K562 (cell line): ENCODE data around the gene SLC4A2. TPM values are rescaled to one million over a fixed set of nuclear protein-coding genes. Genes with fewer than 3 reads are reported as not detected.

Experiments used
- EHMT2 ChIP-seq: fragments of 450-650 bp; IDR thresholded peaks from 2 replicates; pipeline ENCODE4 v1.6.1; 2018; ENCODE audit warnings: antibody characterized with exemption
- ETS2 ChIP-seq: IDR thresholded peaks from 2 replicates; pipeline ENCODE4 v1.6.1; 2016; ENCODE audit warnings: borderline replicate concordance, missing genetic modification characterization, mild to moderate bottlenecking, moderate library complexity, missing compliant biosample characterization; ENCODE audit not compliant: poor library complexity, severe bottlenecking
- FOS ChIP-seq: IDR thresholded peaks from 3 replicates; pipeline ENCODE4 v1.6.1; 2011; ENCODE audit not compliant: insufficient read length; ENCODE audit errors: extremely low read depth
- NEUROD1 ChIP-seq: fragments of 150-350 bp; IDR thresholded peaks from 2 replicates; pipeline ENCODE4 v1.6.1; 2014; ENCODE audit warnings: borderline replicate concordance, low read length, low read depth; ENCODE audit not compliant: partially characterized antibody
- POLR2A ChIP-seq: fragments of 450-650 bp; conservative IDR thresholded peaks from 2 replicates; pipeline ENCODE4 v1.6.1; 2016
- SMARCB1 ChIP-seq: IDR thresholded peaks from 2 replicates; pipeline ENCODE4 v1.6.1; 2011; ENCODE audit warnings: improper control_type of control experiment, low read depth; ENCODE audit not compliant: insufficient read length
- TCF7 ChIP-seq: sonication (generic); IDR thresholded peaks from 2 replicates; pipeline ENCODE4 v1.6.1; 2016; ENCODE audit warnings: antibody characterized with exemption, borderline replicate concordance
- TOE1 ChIP-seq, 2 experiments: fragments of 450-650 bp in 1 of 2; sonication (generic) in 1 of 2; formaldehyde crosslinking in 1 of 2; IDR thresholded peaks; 2 replicates each; pipeline versions ENCODE4 v1.7.1 to v1.8.0; 2016 to 2022; ENCODE audit warnings: borderline replicate concordance in 2 of 2, mild to moderate bottlenecking in 2 of 2, antibody characterized with exemption in 1 of 2, inconsistent platforms in 1 of 2, low read depth in 1 of 2, missing genetic modification reagents in 1 of 2, moderate library complexity in 1 of 2
- ZNF134 ChIP-seq: fragments of 250-450 bp; sonication (Bioruptor Pico); conservative IDR thresholded peaks from 2 replicates; pipeline ENCODE4 v1.4.0; 2020
- polyA plus RNA-seq, 8 experiments: library from polyadenylated mRNA; depleted of rRNA in 4 of 8; stranded (reverse) in 5 of 8; unstranded in 3 of 8; fragments of >200 nt; fragmentation: Nextera tagmentation in 2 of 8; fragmentation: Illumina TruSeq in 1 of 8; extraction: Ambion mirVana in 2 of 8; extraction: Trizol in 1 of 8; gene quantifications; 2 replicates each; pipeline versions ENCODE4 v1.2.1 to v1.2.3, GENCODE V29; 2011 to 2014; ENCODE audit warnings: inconsistent platforms in 1 of 8, missing spikeins in 1 of 8
- total RNA-seq, 7 experiments: library from RNA; depleted of rRNA in 6 of 7; stranded (reverse); fragments of >200 nt in 6 of 7; fragmentation: Illumina TruSeq in 2 of 7; extraction: Trizol in 2 of 7; gene quantifications; 2 replicates each; pipeline versions ENCODE4 v1.2.1 to v1.2.3, GENCODE V29; 2011 to 2021; ENCODE audit warnings: low replicate concordance in 1 of 7
- TF ChIP-seq, protein P1 (sequence below), 2 experiments: fragments of 450-650 bp; IDR thresholded peaks; 2 replicates each; pipeline ENCODE4 v1.6.1; 2016
- TF ChIP-seq, protein P2 (sequence below): fragments of 250-450 bp; sonication (Bioruptor Pico); IDR thresholded peaks from 2 replicates; pipeline ENCODE4 v1.8.0; 2022; ENCODE audit warnings: moderate library complexity, mild to moderate bottlenecking, inconsistent platforms
- TF ChIP-seq, protein P3 (sequence below), 3 experiments: IDR thresholded peaks in 2 of 3; conservative IDR thresholded peaks in 1 of 3; 2 replicates each; pipeline ENCODE4 v1.5.1; 2011 to 2012; ENCODE audit warnings: low read length in 3 of 3, mild to moderate bottlenecking in 3 of 3, control low read depth in 2 of 3, improper control_type of control experiment in 1 of 3, inconsistent platforms in 1 of 3, low read depth in 1 of 3, mixed read lengths in 1 of 3, moderate library complexity in 1 of 3; ENCODE audit not compliant: insufficient read depth in 2 of 3
- TF ChIP-seq, protein P4 (sequence below): fragments of 450-650 bp; formaldehyde crosslinking; IDR thresholded peaks from 2 replicates; pipeline ENCODE4 v1.4.0; 2020; ENCODE audit warnings: mild to moderate bottlenecking, moderate library complexity
- TF ChIP-seq, protein P5 (sequence below): fragments of 450-650 bp; IDR thresholded peaks from 2 replicates; pipeline ENCODE4 v1.6.1; 2018; ENCODE audit not compliant: partially characterized antibody
- TF ChIP-seq, protein P6 (sequence below): fragments of 250-450 bp; sonication (Bioruptor Pico); IDR thresholded peaks from 2 replicates; pipeline ENCODE4 v1.4.0; 2020; ENCODE audit warnings: borderline replicate concordance

SLC4A2 gene
- total and polyA plus RNA-seq, 9 of the 15 experiments (the other 6 are each of a cell fraction or from before 2014, with no cell fraction given): 11.4 to 375 (median 130) TPM

DNA sequence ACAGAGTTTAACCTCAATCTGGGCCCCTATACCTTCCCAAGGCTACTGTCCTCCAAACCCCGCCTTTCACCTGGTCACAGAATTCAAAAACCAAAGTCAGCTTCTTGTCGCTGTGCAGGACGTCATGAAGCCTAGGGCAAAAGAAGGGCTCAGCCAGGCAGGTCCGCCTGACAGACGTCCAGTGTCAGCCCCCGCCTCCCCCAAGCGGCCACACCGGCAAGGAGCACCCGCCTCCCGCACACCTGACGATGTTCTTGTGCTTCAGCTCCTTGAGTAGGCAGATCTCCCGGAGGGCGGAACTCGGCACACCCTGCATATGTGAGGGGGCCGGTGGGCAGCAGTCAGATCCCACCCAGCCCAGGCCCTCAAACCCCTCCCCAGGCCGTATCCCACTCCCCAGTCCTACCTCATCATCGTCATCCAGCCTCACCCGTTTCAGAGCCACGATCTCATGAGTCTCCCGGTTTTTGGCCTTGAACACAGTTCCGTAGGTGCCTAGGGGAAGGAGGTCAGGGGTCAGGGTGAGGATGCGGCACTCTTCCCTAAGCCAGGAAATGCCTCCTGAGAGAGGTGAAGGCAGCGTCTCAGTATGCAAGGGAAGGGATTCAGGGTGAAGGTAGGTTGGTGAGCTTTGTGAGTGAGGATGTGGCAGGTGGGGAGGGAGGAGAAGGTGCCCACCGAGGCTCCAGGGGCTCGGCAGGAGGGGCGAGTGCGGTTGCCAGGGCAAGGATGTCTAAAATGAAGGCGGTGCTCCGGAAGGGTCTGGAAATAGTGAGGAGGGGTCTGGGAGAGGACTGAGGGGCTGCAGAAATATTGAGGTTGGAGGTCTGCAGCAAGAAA, 2.5 kb upstream of the SLC4A2 start (continued):
- TF ChIP-seq EHMT2 (no peak), ETS2 (tag) (no peak), SMARCB1 (no peak), ZNF134 (CRISPR knock-in tag) (no peak), POLR2A (no peak), FOS (no peak), TOE1 (IDR thresholded peaks at IDR 0.05; ENCODE audit: borderline replicate concordance) (no peak), TOE1 (CRISPR knock-in tag; IDR thresholded peaks at IDR 0.05; ENCODE audit: borderline replicate concordance, low read depth) (no peak), TCF7 (no peak), NEUROD1 (no peak)
- TF ChIP-seq, protein P1, sequence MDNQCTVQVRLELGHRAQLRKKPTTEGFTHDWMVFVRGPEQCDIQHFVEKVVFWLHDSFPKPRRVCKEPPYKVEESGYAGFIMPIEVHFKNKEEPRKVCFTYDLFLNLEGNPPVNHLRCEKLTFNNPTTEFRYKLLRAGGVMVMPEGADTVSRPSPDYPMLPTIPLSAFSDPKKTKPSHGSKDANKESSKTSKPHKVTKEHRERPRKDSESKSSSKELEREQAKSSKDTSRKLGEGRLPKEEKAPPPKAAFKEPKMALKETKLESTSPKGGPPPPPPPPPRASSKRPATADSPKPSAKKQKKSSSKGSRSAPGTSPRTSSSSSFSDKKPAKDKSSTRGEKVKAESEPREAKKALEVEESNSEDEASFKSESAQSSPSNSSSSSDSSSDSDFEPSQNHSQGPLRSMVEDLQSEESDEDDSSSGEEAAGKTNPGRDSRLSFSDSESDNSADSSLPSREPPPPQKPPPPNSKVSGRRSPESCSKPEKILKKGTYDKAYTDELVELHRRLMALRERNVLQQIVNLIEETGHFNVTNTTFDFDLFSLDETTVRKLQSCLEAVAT (IDR thresholded peaks at IDR 0.05): peak in 1 of 2 experiments; percentile 54; a peak in 1 of 4 replicates
- TF ChIP-seq, protein P2, sequence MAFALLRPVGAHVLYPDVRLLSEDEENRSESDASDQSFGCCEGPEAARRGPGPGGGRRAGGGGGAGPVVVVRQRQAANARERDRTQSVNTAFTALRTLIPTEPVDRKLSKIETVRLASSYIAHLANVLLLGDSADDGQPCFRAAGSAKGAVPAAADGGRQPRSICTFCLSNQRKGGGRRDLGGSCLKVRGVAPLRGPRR: no peak
- TF ChIP-seq, protein P3, sequence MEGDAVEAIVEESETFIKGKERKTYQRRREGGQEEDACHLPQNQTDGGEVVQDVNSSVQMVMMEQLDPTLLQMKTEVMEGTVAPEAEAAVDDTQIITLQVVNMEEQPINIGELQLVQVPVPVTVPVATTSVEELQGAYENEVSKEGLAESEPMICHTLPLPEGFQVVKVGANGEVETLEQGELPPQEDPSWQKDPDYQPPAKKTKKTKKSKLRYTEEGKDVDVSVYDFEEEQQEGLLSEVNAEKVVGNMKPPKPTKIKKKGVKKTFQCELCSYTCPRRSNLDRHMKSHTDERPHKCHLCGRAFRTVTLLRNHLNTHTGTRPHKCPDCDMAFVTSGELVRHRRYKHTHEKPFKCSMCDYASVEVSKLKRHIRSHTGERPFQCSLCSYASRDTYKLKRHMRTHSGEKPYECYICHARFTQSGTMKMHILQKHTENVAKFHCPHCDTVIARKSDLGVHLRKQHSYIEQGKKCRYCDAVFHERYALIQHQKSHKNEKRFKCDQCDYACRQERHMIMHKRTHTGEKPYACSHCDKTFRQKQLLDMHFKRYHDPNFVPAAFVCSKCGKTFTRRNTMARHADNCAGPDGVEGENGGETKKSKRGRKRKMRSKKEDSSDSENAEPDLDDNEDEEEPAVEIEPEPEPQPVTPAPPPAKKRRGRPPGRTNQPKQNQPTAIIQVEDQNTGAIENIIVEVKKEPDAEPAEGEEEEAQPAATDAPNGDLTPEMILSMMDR (IDR thresholded peaks at IDR 0.05 in 2 of 3, conservative IDR thresholded peaks at IDR 0.05 in 1 of 3; ENCODE audit: insufficient read depth in 2 of 3, low read depth in 1 of 3, low read length in 3 of 3): peak; percentile 33 to 59 (median 51); a peak in 4 of 6 replicates
- TF ChIP-seq, protein P4, sequence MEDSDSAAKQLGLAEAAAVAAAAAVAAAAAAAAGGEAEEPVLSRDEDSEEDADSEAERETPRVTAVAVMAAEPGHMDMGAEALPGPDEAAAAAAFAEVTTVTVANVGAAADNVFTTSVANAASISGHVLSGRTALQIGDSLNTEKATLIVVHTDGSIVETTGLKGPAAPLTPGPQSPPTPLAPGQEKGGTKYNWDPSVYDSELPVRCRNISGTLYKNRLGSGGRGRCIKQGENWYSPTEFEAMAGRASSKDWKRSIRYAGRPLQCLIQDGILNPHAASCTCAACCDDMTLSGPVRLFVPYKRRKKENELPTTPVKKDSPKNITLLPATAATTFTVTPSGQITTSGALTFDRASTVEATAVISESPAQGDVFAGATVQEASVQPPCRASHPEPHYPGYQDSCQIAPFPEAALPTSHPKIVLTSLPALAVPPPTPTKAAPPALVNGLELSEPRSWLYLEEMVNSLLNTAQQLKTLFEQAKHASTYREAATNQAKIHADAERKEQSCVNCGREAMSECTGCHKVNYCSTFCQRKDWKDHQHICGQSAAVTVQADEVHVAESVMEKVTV (CRISPR knock-in tag): no peak
- TF ChIP-seq, protein P5, sequence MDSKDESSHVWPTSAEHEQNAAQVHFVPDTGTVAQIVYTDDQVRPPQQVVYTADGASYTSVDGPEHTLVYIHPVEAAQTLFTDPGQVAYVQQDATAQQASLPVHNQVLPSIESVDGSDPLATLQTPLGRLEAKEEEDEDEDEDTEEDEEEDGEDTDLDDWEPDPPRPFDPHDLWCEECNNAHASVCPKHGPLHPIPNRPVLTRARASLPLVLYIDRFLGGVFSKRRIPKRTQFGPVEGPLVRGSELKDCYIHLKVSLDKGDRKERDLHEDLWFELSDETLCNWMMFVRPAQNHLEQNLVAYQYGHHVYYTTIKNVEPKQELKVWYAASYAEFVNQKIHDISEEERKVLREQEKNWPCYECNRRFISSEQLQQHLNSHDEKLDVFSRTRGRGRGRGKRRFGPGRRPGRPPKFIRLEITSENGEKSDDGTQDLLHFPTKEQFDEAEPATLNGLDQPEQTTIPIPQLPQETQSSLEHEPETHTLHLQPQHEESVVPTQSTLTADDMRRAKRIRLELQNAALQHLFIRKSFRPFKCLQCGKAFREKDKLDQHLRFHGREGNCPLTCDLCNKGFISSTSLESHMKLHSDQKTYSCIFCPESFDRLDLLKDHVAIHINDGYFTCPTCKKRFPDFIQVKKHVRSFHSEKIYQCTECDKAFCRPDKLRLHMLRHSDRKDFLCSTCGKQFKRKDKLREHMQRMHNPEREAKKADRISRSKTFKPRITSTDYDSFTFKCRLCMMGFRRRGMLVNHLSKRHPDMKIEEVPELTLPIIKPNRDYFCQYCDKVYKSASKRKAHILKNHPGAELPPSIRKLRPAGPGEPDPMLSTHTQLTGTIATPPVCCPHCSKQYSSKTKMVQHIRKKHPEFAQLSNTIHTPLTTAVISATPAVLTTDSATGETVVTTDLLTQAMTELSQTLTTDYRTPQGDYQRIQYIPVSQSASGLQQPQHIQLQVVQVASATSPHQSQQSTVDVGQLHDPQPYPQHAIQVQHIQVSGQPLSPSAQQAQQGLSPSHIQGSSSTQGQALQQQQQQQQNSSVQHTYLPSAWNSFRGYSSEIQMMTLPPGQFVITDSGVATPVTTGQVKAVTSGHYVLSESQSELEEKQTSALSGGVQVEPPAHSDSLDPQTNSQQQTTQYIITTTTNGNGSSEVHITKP: no peak
- TF ChIP-seq, protein P6, sequence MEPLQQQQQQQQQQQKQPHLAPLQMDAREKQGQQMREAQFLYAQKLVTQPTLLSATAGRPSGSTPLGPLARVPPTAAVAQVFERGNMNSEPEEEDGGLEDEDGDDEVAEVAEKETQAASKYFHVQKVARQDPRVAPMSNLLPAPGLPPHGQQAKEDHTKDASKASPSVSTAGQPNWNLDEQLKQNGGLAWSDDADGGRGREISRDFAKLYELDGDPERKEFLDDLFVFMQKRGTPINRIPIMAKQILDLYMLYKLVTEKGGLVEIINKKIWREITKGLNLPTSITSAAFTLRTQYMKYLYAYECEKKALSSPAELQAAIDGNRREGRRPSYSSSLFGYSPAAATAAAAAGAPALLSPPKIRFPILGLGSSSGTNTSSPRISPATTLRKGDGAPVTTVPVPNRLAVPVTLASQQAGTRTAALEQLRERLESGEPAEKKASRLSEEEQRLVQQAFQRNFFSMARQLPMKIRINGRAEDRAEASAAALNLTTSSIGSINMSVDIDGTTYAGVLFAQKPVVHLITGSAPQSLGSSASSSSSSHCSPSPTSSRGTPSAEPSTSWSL: no peak
